NCI-H510A treated with DMSO at 0.1 percent for 48 hours (cell line): ENCODE data around the gene TPM1.
"Not testable (repeated sequence)": the region's sequence is repeated elsewhere in the genome, so short reads cannot be mapped to it uniquely, and the experiment has no call there.

Experiments used
- DNase-seq: peaks from one replicate; lab custom pipeline; 2025; lab: John Stamatoyannopoulos, UW

TPM1 gene

DNA sequence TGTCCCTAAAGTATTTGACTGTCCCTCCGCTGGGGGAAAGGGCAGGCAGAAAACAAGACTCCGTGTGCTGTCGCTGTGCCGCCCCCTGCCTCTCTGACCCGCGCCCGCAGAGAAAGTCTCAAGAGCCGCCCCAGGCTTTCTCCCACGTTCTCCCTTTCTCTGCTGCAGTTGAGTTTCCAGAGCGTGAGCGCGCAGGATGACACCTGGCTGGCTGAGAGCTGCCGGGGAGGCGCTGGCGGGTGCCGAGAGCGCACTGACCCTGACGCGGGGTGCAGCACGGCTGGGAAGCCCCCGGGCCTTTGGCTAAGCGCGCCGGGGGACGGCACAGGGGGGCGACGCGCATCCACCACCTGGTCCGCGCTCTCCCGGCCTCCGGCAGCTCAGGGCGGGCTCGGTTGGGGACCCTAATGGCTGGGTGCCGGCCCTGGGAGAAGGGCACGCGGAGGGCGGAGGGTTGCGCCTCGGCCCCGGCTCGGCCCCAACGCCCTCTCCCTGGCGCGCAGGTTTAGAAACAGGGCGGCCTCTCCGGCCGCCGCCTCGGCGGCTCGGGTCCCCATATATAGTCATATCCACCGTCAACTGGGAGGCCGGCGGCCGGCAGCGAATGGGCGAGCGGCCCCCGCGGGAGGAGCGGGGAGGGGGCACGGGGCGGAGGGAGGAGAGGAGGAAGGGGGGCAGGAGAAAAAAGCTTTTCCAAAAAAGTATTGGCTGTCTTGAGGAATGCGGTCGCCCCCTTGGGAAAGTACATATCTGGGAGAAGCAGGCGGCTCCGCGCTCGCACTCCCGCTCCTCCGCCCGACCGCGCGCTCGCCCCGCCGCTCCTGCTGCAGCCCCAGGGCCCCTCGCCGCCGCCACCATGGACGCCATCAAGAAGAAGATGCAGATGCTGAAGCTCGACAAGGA, at the start of gene TPM1:
Gene TPM1 (plus strand): TSS at position 774 of the 903 bp plus-strand sequence. CDS start 83 bp downstream, at position 857.
- peak; percentile 11 for DNase-seq

DNA sequence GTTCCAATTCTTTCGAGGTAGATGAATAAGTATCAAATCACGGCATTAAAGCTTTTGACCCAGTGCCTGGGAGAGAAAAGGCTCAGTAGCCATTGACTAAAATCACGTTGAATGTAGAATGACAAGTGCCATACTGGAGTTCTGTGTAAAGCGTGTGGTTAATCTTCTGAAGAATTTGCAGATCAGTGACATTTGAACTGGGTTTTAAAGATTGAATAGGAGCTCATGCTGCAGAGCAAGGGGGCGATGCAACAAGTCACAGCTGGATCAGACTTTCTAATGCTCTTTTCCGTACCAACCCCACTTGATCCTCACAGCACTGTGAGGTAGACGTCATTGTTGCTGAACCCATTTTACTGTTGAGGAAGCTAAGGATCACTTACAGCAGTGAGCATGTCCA, 49.5 kb upstream of the TPM1 start:
- no peak for DNase-seq

DNA sequence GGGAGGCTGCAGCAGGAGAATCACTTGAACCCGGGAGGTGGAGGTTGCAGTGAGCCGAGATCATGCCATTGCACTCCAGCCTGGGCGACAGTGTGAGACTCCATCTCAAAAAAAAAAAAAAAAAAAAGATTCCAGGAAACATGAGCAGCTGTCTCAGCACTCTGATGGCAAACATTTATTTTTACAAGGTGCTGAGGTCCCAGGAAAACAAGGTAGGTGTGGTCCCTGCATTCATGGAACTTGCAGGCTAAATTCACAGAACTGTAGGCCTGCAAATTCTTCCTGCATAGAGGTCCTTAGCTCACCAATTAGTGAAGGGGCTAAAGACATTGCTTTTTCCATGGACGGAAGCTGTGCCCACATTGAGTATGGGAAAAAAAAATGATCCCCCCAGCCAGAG, 48.9 kb upstream of the TPM1 start:
- not testable (repeated sequence) for DNase-seq

DNA sequence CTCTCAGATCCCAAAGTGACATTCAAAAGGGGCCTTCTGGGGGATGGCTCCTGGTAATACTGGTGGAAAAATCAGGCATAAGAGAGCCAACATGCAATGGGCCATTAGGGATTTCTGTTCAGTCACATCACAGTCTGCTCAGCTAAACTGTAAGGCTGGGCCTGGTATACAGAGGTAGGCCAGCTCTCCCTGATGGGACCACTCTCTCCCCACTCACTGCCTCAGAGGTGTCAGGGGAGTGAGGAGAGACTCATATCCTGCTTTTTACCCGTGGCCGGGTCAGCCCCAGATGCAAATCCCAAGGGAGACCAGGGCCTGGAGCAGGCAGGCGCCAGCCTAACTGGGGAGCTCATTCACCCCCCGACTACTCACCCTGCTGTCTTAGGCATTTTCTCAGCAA, 48.1 kb upstream of the TPM1 start:
- no peak for DNase-seq

GRCh38 chr15:62994975-62995681, 47.4 kb upstream of the TPM1 start:
- DNase-seq: no peak

- DNase-seq: no peak
Measured at GRCh38 chr15:62997441-62997840, 45.1 kb upstream of the TPM1 start.

- no peak for DNase-seq
Measured at GRCh38 chr15:62998262-62998890, 44.2 kb upstream of the TPM1 start.

GRCh38 chr15:62999178-62999577, 43.4 kb upstream of the TPM1 start:
- DNase-seq: no peak

- no peak for DNase-seq
Measured at GRCh38 chr15:62999923-63000561, 42.5 kb upstream of the TPM1 start.

GRCh38 chr15:63000706-63001105, 41.8 kb upstream of the TPM1 start:
- DNase-seq: no peak

GRCh38 chr15:63004211-63004610, 38.3 kb upstream of the TPM1 start:
- no peak for DNase-seq

DNA sequence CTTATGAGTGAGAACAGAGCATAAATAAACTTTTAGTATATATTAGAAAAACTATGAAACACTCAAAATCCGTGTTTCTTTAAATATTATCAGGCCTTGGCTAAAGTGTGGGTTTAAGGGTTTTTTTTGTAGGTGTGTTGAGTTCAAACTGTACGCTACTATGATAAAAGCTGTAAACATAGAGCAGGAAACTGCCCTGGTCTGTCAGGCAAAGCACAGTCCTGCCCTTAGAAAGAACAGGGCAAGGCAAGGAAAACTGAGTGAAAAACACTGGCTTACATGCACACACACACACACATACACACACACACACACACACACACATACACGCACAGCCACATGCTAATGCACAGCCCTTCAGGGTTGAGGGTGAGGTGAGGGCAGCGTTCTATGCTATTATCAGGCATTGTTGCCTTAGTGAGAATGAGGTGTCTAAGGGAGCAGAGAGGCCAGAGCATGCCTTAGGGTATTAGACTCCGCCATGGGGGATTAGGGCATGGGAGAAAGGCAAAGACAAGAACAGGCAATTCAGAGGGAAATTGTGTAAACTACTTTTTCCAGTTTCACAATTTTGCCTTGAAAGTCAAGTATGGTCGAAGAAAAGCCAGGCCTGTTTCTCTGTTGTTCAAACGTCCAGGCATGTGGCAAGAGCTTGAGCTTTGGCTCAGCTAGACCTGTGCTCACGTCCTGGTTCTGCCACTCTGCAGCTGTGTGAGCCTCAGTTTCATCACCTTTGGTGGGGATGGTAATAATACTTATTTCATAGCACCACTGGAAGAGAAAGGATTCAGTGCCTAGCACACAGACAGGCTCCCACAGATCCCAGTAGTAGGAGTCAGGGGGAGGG, 36.3 kb upstream of the TPM1 start:
- no peak for DNase-seq

DNA sequence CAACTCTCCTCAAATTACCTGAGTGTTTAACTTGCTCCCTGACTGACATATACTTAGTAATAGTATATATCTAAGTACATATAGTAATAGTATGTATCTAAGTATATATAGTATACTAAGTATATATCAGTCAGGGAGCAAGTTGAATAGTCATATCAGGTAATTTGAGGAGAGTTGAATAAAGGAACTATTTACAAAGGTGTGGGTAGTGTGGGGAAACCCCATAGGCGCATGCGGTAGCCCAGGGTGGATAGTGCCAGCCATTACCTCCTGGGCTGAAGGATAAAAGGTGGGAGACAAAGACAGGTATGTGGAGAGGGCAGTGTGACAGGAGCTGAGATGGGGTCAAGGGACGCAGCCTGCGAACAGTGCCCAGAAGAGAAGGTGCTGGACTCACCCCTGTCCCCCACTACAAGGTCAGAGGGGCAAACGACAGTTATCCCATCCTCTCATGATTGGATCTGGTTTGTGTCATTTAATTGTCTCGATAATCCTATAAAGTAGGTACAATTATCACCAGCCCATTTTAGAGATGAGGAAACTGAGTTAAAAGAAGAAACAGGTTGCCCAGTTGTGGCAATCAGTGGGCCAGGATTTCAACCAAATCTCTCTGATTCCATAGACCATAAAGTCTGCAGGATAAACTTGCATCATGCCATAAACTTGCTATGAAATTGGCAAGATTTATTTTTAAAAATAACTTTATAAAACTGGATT, 34.1 kb upstream of the TPM1 start:
- DNase-seq: no peak

GRCh38 chr15:63010386-63010785, 32.2 kb upstream of the TPM1 start:
- no peak for DNase-seq

- no peak for DNase-seq
Measured at GRCh38 chr15:63010920-63011693, 31.4 kb upstream of the TPM1 start.

GRCh38 chr15:63012444-63012843, 30.1 kb upstream of the TPM1 start:
- no peak for DNase-seq

DNA sequence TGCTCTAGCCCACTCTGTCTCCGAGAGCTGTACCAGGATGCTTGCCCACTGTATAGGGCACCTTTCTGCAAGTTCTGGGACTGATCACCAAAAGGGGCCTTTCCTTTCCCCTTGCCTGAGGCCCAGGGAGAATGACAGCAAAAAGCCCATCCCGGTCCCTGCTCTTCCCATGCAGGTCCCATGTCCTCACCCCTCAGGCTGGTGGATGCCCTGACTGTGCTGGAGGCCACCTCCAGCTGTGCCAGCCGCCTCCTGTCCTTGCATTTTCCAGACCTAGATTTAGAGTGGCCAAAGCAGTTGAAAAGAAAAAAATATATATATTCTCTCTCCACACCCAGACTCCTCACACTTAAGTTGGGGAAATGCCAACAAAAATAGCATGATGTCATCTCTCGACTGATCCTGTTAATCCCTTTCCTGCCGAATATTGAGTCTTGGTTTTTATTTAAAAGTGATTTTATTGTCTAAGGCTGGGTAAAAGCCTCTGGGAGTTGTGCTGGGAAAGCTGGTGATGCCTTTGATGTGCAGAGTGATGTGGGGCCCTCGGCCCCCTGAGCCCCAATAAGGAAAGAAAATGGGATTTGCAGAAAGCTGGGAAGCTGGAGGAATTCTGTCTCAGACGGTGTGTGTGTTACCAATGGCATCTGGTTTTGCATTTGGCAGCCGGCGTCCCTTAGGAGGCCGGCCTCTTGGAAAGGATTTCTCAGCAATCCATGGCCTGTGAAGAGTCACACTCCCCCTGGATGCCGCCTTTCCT, 29.3 kb upstream of the TPM1 start:
- no peak for DNase-seq

- DNase-seq: no peak
Measured at GRCh38 chr15:63014578-63014977, 28.0 kb upstream of the TPM1 start.

- DNase-seq: no peak
Measured at GRCh38 chr15:63015618-63016017, 26.9 kb upstream of the TPM1 start.
